Measurements from ENCODE around the gene DARS2.

The DARS2 gene

GRCh38 chr1:173887627-173888026 is 63.2 kb downstream of the DARS2 start:
- DNase-seq (ENCODE audit: low spot score): no peak

DNA sequence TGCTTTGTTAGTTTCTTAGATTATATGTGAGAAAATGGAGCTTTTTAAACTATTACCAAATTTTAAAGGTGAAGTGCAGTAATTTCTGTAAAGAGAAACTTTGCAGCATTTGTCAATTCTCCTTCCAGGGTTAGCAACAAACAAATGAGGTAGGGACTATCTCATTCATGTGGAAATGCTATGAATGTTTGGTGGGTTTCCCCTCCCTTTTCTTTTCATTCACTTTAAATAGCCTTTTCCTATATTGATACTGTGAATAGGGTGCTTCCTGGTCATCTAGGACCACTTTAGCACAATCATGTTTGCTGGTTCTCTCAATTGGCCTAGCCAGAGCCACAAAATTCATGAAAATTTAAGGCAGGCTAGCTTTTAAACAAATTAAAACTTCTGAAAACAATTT is 64.3 kb downstream of the DARS2 start:
- DNase-seq (ENCODE audit: low spot score): no peak

DNA sequence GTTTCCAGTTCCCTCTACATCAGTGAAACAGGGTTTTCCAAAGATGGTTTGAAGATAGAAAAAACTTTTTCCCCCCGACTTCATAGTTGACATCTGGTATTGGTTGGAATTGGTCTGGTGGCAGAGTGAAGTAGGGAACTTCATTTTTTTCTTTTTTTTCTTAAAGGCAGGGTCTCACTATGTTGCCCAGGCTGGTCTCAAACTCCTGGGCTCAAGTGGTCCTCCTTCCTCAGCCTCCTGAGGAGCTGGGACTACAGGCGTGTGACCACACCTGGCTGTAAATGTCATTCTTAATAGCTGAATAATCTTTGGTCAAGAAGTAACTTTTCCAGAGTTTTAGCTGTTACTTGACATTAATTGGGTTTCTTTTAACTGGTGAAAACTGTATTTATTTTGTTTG is 65.4 kb downstream of the DARS2 start:
- DNase-seq (ENCODE audit: low spot score): no peak

GRCh38 chr1:173893611-173894010 is 69.1 kb downstream of the DARS2 start:
- DNase-seq (ENCODE audit: low spot score): no peak

DNA sequence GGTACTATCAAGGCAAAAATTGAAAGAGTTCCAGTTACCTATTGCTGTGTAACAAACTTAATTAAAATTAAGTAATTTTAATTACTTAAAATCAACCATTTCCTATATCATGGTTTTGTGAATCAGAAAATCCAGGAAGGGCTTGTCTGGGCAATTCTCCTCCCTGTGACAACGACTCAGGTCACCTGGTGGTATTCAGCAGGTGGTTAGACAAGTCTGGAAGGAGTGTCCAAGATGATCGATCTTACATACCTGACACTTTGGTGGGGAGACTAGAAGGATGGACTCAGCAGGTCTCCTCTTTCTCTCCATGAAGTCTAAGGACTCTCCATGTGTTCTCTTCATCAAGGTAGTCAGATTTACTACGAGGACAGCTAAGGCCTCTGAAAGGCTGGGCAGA is 69.7 kb downstream of the DARS2 start:
- DNase-seq (ENCODE audit: low spot score): no peak

- no peak for DNase-seq (ENCODE audit: low spot score)
Observed at GRCh38 chr1:173900427-173900826, 76.0 kb downstream of the DARS2 start.

DNA sequence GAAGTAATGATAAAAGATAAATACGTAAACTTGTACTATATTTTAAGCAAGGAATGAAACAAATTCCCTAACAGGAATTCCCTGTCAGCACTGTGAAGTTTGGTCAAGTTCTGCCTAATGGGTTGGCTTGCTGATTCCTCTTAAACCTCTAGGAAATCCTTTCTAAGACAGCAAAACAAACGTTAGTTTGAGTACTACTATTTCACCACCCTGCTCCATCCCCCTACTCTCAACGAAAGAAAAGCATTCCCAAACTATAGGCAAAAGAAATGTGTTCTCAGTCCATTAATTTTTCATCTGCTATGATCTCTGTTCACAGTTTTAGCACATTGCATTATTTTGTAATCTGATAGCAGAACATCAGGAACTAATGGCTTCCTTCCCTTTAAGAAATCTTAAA is 76.5 kb downstream of the DARS2 start:
- DNase-seq (ENCODE audit: low spot score): no peak

GRCh38 chr1:173903827-173904531 is 79.5 kb downstream of the DARS2 start:
- DNase-seq (ENCODE audit: low spot score): no peak

All from hematopoietic multipotent progenitor cell treated with erythropoietin and hydrocortisone succinate and interleukin-3 and kit ligand, for 15 days (in vitro differentiated cells).